DMS114 treated with DMSO at 0.1 percent for 48 hours (cell line): Measurements from ENCODE around the gene PACS2.
"Not testable (repeated sequence)": the region's sequence is repeated elsewhere in the genome, so short reads cannot be mapped to it uniquely, and the experiment has no call there.

ENCODE experiments used
- DNase-seq: peaks from one replicate; lab custom pipeline; 2025; ENCODE audit not compliant: unreplicated experiment; lab: John Stamatoyannopoulos, UW

PACS2 gene

GRCh38 chr14:105313381-105314286, 914 bp upstream of the PACS2 start:
- no peak for DNase-seq

- no peak for DNase-seq
These were observed 718 bp downstream of the PACS2 start for GRCh38 chr14:105315211-105315721.

GRCh38 chr14:105315941-105316576, 1.5 kb downstream of the PACS2 start:
- DNase-seq, result no peak

- DNase-seq, result no peak
These were observed 2.0 kb downstream of the PACS2 start for GRCh38 chr14:105316577-105316941.

GRCh38 chr14:105316968-105317510, 2.5 kb downstream of the PACS2 start:
- no peak for DNase-seq

- DNase-seq, result no peak
These were observed 3.0 kb downstream of the PACS2 start for GRCh38 chr14:105317546-105317945.

- DNase-seq, result no peak
These were observed 8.4 kb downstream of the PACS2 start for GRCh38 chr14:105322791-105323556.

- no peak for DNase-seq
These were observed 9.1 kb downstream of the PACS2 start for GRCh38 chr14:105323663-105324062.

- no peak for DNase-seq
These were observed 9.7 kb downstream of the PACS2 start for GRCh38 chr14:105324080-105324778.

GRCh38 chr14:105324871-105325270, 10.3 kb downstream of the PACS2 start:
- DNase-seq, result no peak

GRCh38 chr14:105325303-105325702, 10.8 kb downstream of the PACS2 start:
- DNase-seq, result no peak

GRCh38 chr14:105325716-105326567, 11.4 kb downstream of the PACS2 start:
- no peak for DNase-seq

GRCh38 chr14:105326568-105326867, 12.0 kb downstream of the PACS2 start:
- no peak for DNase-seq

GRCh38 chr14:105326891-105327694, 12.5 kb downstream of the PACS2 start:
- DNase-seq, result no peak

GRCh38 chr14:105327695-105328045, 13.1 kb downstream of the PACS2 start:
- not testable (repeated sequence) for DNase-seq

- no peak for DNase-seq
These were observed 13.6 kb downstream of the PACS2 start for GRCh38 chr14:105328070-105328677.

GRCh38 chr14:105328678-105329390, 14.3 kb downstream of the PACS2 start:
- DNase-seq, result no peak
